Hematopoietic multipotent progenitor cell treated with erythropoietin and hydrocortisone succinate and interleukin-3 and kit ligand, for 15 days (in vitro differentiated cells): ENCODE data around the gene MAPK8IP2.

Experiments used
- DNase-seq: peaks from one replicate; pipeline ENCODE4 v3.0.0-alpha.2; 2015; ENCODE audit warnings: low spot score

MAPK8IP2 gene

GRCh38 chr22:50575426-50575941, 25.1 kb upstream of the MAPK8IP2 start:
- no peak for DNase-seq

- no peak for DNase-seq
Observed at GRCh38 chr22:50576070-50576469, 24.5 kb upstream of the MAPK8IP2 start.

- DNase-seq: no peak
Observed at GRCh38 chr22:50576806-50577696, 23.5 kb upstream of the MAPK8IP2 start.

GRCh38 chr22:50577697-50577986, 23.0 kb upstream of the MAPK8IP2 start:
- no peak for DNase-seq

GRCh38 chr22:50577987-50578775, 22.4 kb upstream of the MAPK8IP2 start, which contains the start of gene CPT1B:
Gene CPT1B, minus strand, starts transcription at chr22:50578427. Its CDS starts 512 bp downstream, at chr22:50577915.
- DNase-seq: no peak

GRCh38 chr22:50578776-50579310, 21.8 kb upstream of the MAPK8IP2 start:
- no peak for DNase-seq

- no peak for DNase-seq
Observed at GRCh38 chr22:50579752-50580151, 20.8 kb upstream of the MAPK8IP2 start.

- no peak for DNase-seq
Observed at GRCh38 chr22:50581031-50581949, 19.3 kb upstream of the MAPK8IP2 start.

- DNase-seq: no peak
Observed at GRCh38 chr22:50581950-50582492, 18.6 kb upstream of the MAPK8IP2 start.

GRCh38 chr22:50582493-50583293, 17.9 kb upstream of the MAPK8IP2 start, which contains the start of gene CHKB:
Gene CHKB, minus strand, starts transcription at chr22:50582849. Its CDS starts 68 bp downstream, at chr22:50582781.
- peak; percentile 96 for DNase-seq

- no peak for DNase-seq
Observed at GRCh38 chr22:50583294-50583861, 17.2 kb upstream of the MAPK8IP2 start.

- no peak for DNase-seq
Observed at GRCh38 chr22:50584106-50585096, 16.2 kb upstream of the MAPK8IP2 start.

GRCh38 chr22:50585238-50585637, 15.4 kb upstream of the MAPK8IP2 start:
- DNase-seq: no peak

- no peak for DNase-seq
Observed at GRCh38 chr22:50585781-50586180, 14.8 kb upstream of the MAPK8IP2 start.

GRCh38 chr22:50586416-50586815, 14.2 kb upstream of the MAPK8IP2 start:
- DNase-seq: no peak

GRCh38 chr22:50587407-50587806, 13.2 kb upstream of the MAPK8IP2 start:
- no peak for DNase-seq

GRCh38 chr22:50595189-50595588, 5.4 kb upstream of the MAPK8IP2 start:
- no peak for DNase-seq

- DNase-seq: no peak
Observed at GRCh38 chr22:50597097-50597496, 3.5 kb upstream of the MAPK8IP2 start.
